NCI-H1092 treated with DMSO at 0.1 percent for 48 hours (cell line): ENCODE data around the gene GAGE13.
"Not testable (repeated sequence)": the region's sequence is repeated elsewhere in the genome, so short reads cannot be mapped to it uniquely, and the experiment has no call there.

Source experiments
- DNase-seq: peaks from one replicate; lab custom pipeline; 2025; lab: John Stamatoyannopoulos, UW

The GAGE13 gene

GRCh38 chrX:49331841-49332240 lies 459 bp downstream of the GAGE13 start:
- not testable (repeated sequence) for DNase-seq

GRCh38 chrX:49341449-49341848 lies 10.1 kb downstream of the GAGE13 start:
- DNase-seq, result not testable (repeated sequence)

- DNase-seq, result not testable (repeated sequence)
Observed at GRCh38 chrX:49344496-49345175, 13.3 kb downstream of the GAGE13 start.

GRCh38 chrX:49345402-49345801 lies 14.0 kb downstream of the GAGE13 start:
- DNase-seq, result not testable (repeated sequence)

- not testable (repeated sequence) for DNase-seq
Observed at GRCh38 chrX:49346150-49346549, 14.8 kb downstream of the GAGE13 start.
